Tibial artery (tissue), 4 donors: ENCODE data around the gene ZNF837.

ENCODE experiments used
- DNase-seq, 2 donors: peaks; one replicate each; pipeline ENCODE4 v3.0.0-alpha.2; 2019
- H3K27ac ChIP-seq, 2 donors: fragments of 200-600 bp; sonication (generic) in 1 of 2; 1 replicate in 1 of 2; 2 replicates in 1 of 2; pipeline ENCODE4 v1.5.1; 2018 to 2019; ENCODE audit warnings: mild to moderate bottlenecking in 1 of 2
- H3K27me3 ChIP-seq, 2 donors: fragments of 200-600 bp; sonication (generic) in 1 of 2; one replicate each; pipeline versions ENCODE4 v1.5.1 to v1.6.0; 2016 to 2019
- H3K36me3 ChIP-seq, 3 donors: fragments of 200-600 bp; sonication (generic) in 2 of 3; one replicate each; pipeline ENCODE4 v1.5.1; 2016 to 2019; ENCODE audit warnings: mild to moderate bottlenecking in 2 of 3
- H3K4me1 ChIP-seq, 4 donors: fragments of 200-600 bp; sonication (generic) in 2 of 4; 1 replicate in 3 of 4; 2 replicates in 1 of 4; pipeline ENCODE4 v1.5.1; 2016 to 2019
- H3K4me3 ChIP-seq, 2 donors: fragments of 200-600 bp; sonication (generic) in 1 of 2; 1 replicate in 1 of 2; 2 replicates in 1 of 2; pipeline ENCODE4 v1.5.1; 2018 to 2019; ENCODE audit warnings: mild to moderate bottlenecking in 2 of 2
- H3K9me3 ChIP-seq, 3 donors: fragments of 200-600 bp; sonication (generic) in 1 of 3; one replicate each; pipeline ENCODE4 v1.5.1; 2016 to 2019
- intact Hi-C: fragments of 100-400 bp; cut with DNase I; formaldehyde crosslinking; loops from one replicate; pipeline ENCODE4 v1.15.0; 2023; ENCODE audit warnings: low total_unique reads
- TF ChIP-seq, protein P1 (sequence below), 2 experiments: fragments of 200-600 bp in 1 of 2; fragments of 450-650 bp in 1 of 2; IDR thresholded peaks; one replicate each; pipeline ENCODE4 v1.5.1; 2017 to 2019; ENCODE audit warnings: antibody characterized with exemption in 2 of 2, mild to moderate bottlenecking in 1 of 2, moderate library complexity in 1 of 2

Gene ZNF837

DNA sequence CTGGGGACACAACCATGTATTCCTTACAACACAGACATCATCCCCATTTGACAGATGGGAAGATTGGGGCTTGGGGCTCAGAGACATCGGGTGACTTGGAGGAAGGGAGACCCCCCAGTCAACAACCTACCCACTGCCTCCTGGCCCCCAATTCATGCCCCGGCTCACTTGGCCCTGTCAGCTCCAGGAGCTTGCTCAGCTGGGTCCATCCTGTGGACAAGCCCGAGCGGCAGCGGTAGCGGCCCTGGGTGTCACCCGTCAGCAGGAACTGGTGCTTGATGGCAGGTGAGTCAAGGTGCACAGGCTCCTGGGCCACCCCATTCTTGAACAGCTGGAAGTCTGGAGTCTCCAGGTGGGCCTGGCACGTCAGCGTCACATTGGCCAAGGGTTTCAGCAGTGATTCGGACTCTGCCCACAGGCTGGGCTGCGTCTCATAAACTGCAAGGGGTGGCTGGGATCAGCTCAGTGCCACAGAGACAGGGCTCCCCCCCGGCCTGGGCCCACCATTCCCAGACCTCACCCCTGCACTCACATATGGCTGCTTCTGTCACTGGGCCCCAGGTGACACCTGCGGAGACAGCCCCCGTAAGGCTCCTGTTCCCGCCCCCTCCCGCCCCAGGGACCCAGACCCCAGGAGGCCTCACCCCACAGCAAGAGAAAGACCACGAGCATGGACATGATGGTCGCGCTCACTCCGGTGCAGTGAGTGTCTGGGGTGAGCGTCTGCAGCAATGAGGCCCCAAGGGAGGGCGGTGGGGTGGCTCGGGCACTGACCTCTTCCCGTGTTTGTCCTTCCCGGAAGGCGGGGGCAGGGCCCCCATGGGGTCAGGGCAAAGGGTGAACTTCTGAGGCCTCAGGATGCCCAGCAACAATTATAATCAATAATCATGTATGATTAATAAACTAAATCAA lies 27.8 kb downstream of the ZNF837 start, which contains the start of gene A1BG:
A1BG (minus strand) TSS at position 733 of the 912 bp plus-strand sequence; CDS start at position 678, 55 bp downstream.
- DNase-seq = no peak
- H3K27me3 ChIP-seq = peaks cover 0 to 31% of the 10 kb centered on the region in 2 donors
- peaks cover 0 to 43% (median 21%) of the 10 kb centered on the region in 4 donors for H3K4me1 ChIP-seq
- H3K27ac ChIP-seq = no peak within 1 kb of the TSS
- H3K9me3 ChIP-seq = no peaks in the 10 kb centered on the region
- TF ChIP-seq, protein P1, sequence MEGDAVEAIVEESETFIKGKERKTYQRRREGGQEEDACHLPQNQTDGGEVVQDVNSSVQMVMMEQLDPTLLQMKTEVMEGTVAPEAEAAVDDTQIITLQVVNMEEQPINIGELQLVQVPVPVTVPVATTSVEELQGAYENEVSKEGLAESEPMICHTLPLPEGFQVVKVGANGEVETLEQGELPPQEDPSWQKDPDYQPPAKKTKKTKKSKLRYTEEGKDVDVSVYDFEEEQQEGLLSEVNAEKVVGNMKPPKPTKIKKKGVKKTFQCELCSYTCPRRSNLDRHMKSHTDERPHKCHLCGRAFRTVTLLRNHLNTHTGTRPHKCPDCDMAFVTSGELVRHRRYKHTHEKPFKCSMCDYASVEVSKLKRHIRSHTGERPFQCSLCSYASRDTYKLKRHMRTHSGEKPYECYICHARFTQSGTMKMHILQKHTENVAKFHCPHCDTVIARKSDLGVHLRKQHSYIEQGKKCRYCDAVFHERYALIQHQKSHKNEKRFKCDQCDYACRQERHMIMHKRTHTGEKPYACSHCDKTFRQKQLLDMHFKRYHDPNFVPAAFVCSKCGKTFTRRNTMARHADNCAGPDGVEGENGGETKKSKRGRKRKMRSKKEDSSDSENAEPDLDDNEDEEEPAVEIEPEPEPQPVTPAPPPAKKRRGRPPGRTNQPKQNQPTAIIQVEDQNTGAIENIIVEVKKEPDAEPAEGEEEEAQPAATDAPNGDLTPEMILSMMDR (IDR thresholded peaks at IDR 0.05) = no peak
- intact Hi-C loops = no loop called here
- H3K4me3 ChIP-seq = no peak within 1 kb of the TSS
- peaks cover 0 to 27% (median 3%) of the 10 kb centered on the region in 3 donors for H3K36me3 ChIP-seq

DNA sequence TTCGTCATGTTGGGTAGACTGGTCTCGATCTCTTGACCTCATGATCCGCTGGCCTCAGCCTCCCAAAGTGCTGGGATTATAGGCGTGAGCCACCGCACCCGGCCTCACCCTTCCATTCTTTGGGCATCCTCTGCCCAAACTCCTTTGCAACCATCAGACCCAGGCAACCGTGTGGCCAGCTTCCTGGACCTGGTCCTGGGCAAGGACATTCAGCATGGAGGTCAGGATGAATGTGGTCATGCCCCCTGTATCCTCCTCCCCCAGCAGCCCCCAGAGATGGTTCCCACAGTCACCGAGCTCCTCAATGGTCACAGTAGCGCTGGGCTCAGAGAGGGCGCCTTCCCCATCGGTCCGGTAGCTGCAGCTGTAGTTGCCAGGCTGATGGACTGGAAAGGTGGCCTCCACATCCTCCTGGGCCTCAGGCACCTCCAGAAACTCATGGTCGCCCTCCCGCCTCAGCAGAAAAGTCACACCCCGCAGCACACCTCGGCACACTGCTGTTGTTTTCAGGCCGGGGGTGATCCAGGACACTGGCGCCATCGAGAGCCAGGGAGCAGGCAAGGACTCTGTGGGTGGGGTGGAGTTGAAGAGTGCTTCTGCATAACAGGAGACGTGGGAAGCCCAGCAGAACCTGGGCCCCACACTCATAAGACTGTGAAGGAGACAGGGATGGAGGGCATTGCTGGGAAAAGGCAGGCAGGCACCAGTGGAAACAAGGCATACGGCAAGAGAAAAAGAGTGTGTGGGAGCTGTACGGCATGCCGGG lies 28.7 kb downstream of the ZNF837 start:
- H3K4me3 ChIP-seq = no peak overlapping the region
- H3K9me3 ChIP-seq = no peaks in the 10 kb centered on the region
- peaks cover 0 to 23% of the 10 kb centered on the region in 2 donors for H3K27me3 ChIP-seq
- TF ChIP-seq, protein P1 (IDR thresholded peaks at IDR 0.05) = no peak
- no peak overlapping the region for H3K27ac ChIP-seq
- peaks cover 0 to 37% (median 18%) of the 10 kb centered on the region in 4 donors for H3K4me1 ChIP-seq
- intact Hi-C loops = no loop called here
- DNase-seq = no peak
- H3K36me3 ChIP-seq = peaks cover 0 to 27% (median 3%) of the 10 kb centered on the region in 3 donors

DNA sequence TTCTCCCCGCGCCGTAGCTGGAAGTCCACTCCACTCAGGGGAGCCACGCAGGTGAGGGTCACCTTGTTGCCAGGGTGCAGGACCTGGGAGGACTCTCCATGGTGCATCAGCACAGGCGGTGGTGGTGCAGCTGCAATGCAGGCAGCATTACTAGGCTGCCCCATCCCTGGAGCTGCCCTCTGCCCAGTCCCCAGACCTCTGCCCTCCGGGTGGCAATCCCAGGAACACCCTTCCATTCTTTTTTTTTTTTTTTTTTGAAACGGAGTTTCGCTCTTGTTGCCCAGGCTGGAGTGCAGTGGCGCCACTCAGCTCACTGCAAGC lies 29.3 kb downstream of the ZNF837 start:
- Histone ChIP-seq H3K36me3 (peaks cover 0 to 27% (median 3%) of the 10 kb centered on the region in 3 donors), H3K4me1 (peaks cover 0 to 32% (median 15%) of the 10 kb centered on the region in 4 donors), H3K9me3 (no peaks in the 10 kb centered on the region), H3K27ac (no peak overlapping the region), H3K4me3 (no peak overlapping the region), H3K27me3 (peaks cover 0 to 16% of the 10 kb centered on the region in 2 donors)
- TF ChIP-seq, protein P1 (IDR thresholded peaks at IDR 0.05) = no peak
- intact Hi-C loops = no loop called here
- DNase-seq = no peak

DNA sequence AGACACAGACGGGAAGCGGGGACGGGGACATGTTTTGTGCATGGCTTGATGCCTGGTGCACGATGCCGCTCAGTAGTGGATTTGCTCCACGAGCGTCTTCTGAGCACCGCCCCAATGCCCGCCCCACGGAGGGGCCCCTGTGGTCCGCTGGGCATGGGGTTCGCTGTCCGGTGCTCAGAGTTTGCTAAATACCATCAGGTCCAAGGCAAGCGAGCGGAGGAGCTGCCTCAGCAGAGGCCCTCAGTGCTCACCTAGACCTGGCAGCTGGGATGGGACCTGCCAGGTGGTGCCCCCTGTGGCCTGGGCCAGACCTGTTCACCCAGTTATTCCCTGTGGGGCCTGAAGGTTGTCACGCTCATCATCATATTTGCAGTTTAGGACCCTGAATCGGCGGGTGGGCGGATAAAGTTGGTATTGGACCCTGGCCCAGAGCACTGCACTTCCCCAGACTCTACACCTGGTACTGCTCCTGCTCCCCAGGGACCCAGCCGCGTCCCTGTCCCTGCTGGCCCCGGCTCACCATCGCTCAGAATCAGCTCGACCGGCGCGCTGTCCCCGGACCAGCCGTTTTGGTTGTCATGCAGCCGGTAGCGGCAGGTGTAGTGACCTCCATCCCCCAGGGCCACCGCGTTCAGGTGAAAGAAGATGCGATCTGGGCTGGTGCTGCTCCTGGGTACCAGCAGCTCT lies 29.8 kb downstream of the ZNF837 start:
- H3K4me3 ChIP-seq = no peak overlapping the region
- peaks cover 0 to 11% of the 10 kb centered on the region in 2 donors for H3K27me3 ChIP-seq
- no peaks in the 10 kb centered on the region for H3K9me3 ChIP-seq
- peaks cover 0 to 27% (median 3%) of the 10 kb centered on the region in 3 donors for H3K36me3 ChIP-seq
- peaks cover 0 to 32% (median 11%) of the 10 kb centered on the region in 4 donors for H3K4me1 ChIP-seq
- intact Hi-C loops = no loop called here
- DNase-seq = no peak
- no peak overlapping the region for H3K27ac ChIP-seq
- TF ChIP-seq, protein P1 (IDR thresholded peaks at IDR 0.05) = no peak
